H9 (cell line): ENCODE measurements around the gene SIRT7. TPM values are rescaled to one million over a fixed set of nuclear protein-coding genes. Genes with fewer than 3 reads are reported as not detected.
A peak's percentile ranks its signal among the peaks of the same experiment; 100 is the strongest.

Source experiments
- DNase-seq: peaks from one replicate; pipeline ENCODE4 v3.0.0-alpha.2; 2017
- H2AFZ ChIP-seq: one replicate; pipeline ENCODE4 v1.6.1; 2013; ENCODE audit warnings: mild to moderate bottlenecking, low read length, control low read depth, moderate library complexity
- H2AK5ac ChIP-seq: 2 replicates; pipeline ENCODE4 v1.6.1; 2013; ENCODE audit warnings: low read length, control low read depth, mixed read lengths; ENCODE audit not compliant: insufficient read length
- H2BK120ac ChIP-seq: one replicate; pipeline ENCODE4 v1.6.1; 2013; ENCODE audit warnings: low read depth, mild to moderate bottlenecking, low read length, control low read depth, inconsistent platforms; ENCODE audit not compliant: poor library complexity, severe bottlenecking
- H2BK12ac ChIP-seq: 2 replicates; pipeline ENCODE4 v1.6.1; 2013; ENCODE audit warnings: low read length, control low read depth, mixed read lengths, low read depth; ENCODE audit not compliant: insufficient read length
- H2BK15ac ChIP-seq: 2 replicates; pipeline ENCODE4 v1.6.1; 2013; ENCODE audit warnings: low read depth, low read length, control low read depth
- H2BK20ac ChIP-seq: one replicate; pipeline ENCODE4 v1.6.1; 2013; ENCODE audit warnings: low read depth, mild to moderate bottlenecking, low read length, control low read depth, inconsistent platforms; ENCODE audit not compliant: poor library complexity, severe bottlenecking
- H2BK5ac ChIP-seq: 2 replicates; pipeline ENCODE4 v1.6.1; 2013; ENCODE audit warnings: low read length, control low read depth, mixed read lengths; ENCODE audit not compliant: insufficient read length
- H3K14ac ChIP-seq: 2 replicates; pipeline ENCODE4 v1.6.1; 2013; ENCODE audit warnings: low read length, control low read depth; ENCODE audit not compliant: insufficient read depth
- H3K18ac ChIP-seq: 2 replicates; pipeline ENCODE4 v1.6.1; 2013; ENCODE audit warnings: low read depth, mild to moderate bottlenecking, mixed read lengths, low read length, control low read depth; ENCODE audit not compliant: insufficient read length
- H3K23ac ChIP-seq: 2 replicates; pipeline ENCODE4 v1.6.1; 2013; ENCODE audit warnings: low read length, control low read depth, mixed read lengths, low read depth; ENCODE audit not compliant: insufficient read length
- H3K23me2 ChIP-seq: 2 replicates; pipeline ENCODE4 v1.6.1; 2013; ENCODE audit warnings: low read depth, mild to moderate bottlenecking, mixed read lengths, low read length, control low read depth; ENCODE audit not compliant: insufficient read length, poor library complexity, severe bottlenecking
- H3K27ac ChIP-seq: 2 replicates; pipeline ENCODE4 v1.5.1; 2013; ENCODE audit warnings: low read length, control low read depth, mixed read lengths, low read depth; ENCODE audit not compliant: insufficient read length
- H3K27me3 ChIP-seq: 2 replicates; pipeline ENCODE4 v1.6.1; 2013; ENCODE audit warnings: low read length, control low read depth, inconsistent platforms; ENCODE audit not compliant: insufficient read depth
- H3K4ac ChIP-seq: 2 replicates; pipeline ENCODE4 v1.6.1; 2013; ENCODE audit warnings: low read depth, mild to moderate bottlenecking, control low read depth, inconsistent platforms, low read length, moderate library complexity
- H3K4me1 ChIP-seq: 2 replicates; pipeline ENCODE4 v1.6.1; 2013; ENCODE audit warnings: low read length, control low read depth, inconsistent platforms; ENCODE audit not compliant: insufficient read depth
- H3K4me2 ChIP-seq: 2 replicates; pipeline ENCODE4 v1.6.1; 2013; ENCODE audit warnings: low read length, control low read depth, mixed read lengths; ENCODE audit not compliant: insufficient read length, insufficient read depth
- H3K56ac ChIP-seq: 2 replicates; pipeline ENCODE4 v1.6.1; 2013; ENCODE audit warnings: low read depth, mild to moderate bottlenecking, mixed read lengths, low read length, control low read depth; ENCODE audit not compliant: insufficient read length
- H3K79me1 ChIP-seq: 2 replicates; pipeline ENCODE4 v1.6.1; 2013; ENCODE audit warnings: low read depth, mild to moderate bottlenecking, moderate library complexity, low read length, control low read depth, inconsistent platforms; ENCODE audit not compliant: insufficient read depth, poor library complexity, severe bottlenecking
- H3K79me2 ChIP-seq: 2 replicates; pipeline ENCODE4 v1.6.1; 2013; ENCODE audit warnings: low read length, control low read depth, inconsistent platforms; ENCODE audit not compliant: insufficient read depth
- H3K9ac ChIP-seq: 2 replicates; pipeline ENCODE4 v1.6.1; 2013; ENCODE audit warnings: low read length, control low read depth, mixed read lengths; ENCODE audit not compliant: insufficient read length; ENCODE audit errors: extremely low read depth
- H3K9me3 ChIP-seq: one replicate; pipeline ENCODE4 v1.6.1; 2013; ENCODE audit warnings: low read depth, low read length, inconsistent platforms; ENCODE audit not compliant: control insufficient read depth
- H3T11ph ChIP-seq: one replicate; pipeline ENCODE4 v1.6.1; 2013; ENCODE audit warnings: mild to moderate bottlenecking, low read length, control low read depth, inconsistent platforms
- H4K20me1 ChIP-seq: one replicate; pipeline ENCODE4 v1.6.1; 2013; ENCODE audit not compliant: control insufficient read depth, insufficient read length, insufficient read depth
- H4K5ac ChIP-seq: 2 replicates; pipeline ENCODE4 v1.6.1; 2013; ENCODE audit warnings: low read depth, mild to moderate bottlenecking, mixed read lengths, low read length, control low read depth; ENCODE audit not compliant: insufficient read length
- H4K8ac ChIP-seq: replicated peaks from 2 replicates; pipeline ENCODE4 v1.6.1; 2013; ENCODE audit warnings: low read length, control low read depth, mixed read lengths, low read depth; ENCODE audit not compliant: insufficient read length
- H4K91ac ChIP-seq: 2 replicates; pipeline ENCODE4 v1.6.1; 2013; ENCODE audit warnings: low read depth, mild to moderate bottlenecking, moderate library complexity, mixed read lengths, low read length, control low read depth; ENCODE audit not compliant: insufficient read length
- H3K27ac Mint-ChIP-seq, 3 experiments: 2 replicates in 2 of 3; 3 replicates in 1 of 3; pipeline ENCODE4 v1.8.0; 2020 to 2021; ENCODE audit warnings: mixed read lengths in 3 of 3, mild to moderate bottlenecking in 1 of 3, moderate library complexity in 1 of 3
- H3K27me3 Mint-ChIP-seq: 2 replicates; pipeline ENCODE4 v1.8.0; 2021; ENCODE audit warnings: low read depth, mild to moderate bottlenecking, moderate library complexity, mixed read lengths
- H3K36me3 Mint-ChIP-seq, 3 experiments: 2 replicates in 2 of 3; 3 replicates in 1 of 3; pipeline ENCODE4 v1.8.0; 2020 to 2021; ENCODE audit warnings: low read depth in 3 of 3, mixed read lengths in 3 of 3; ENCODE audit not compliant: insufficient read depth in 1 of 3
- H3K4me1 Mint-ChIP-seq, 2 experiments: 2 replicates each; pipeline ENCODE4 v1.8.0; 2020; ENCODE audit warnings: mixed read lengths in 2 of 2
- H3K4me3 Mint-ChIP-seq, 2 experiments: 2 replicates in 1 of 2; 3 replicates in 1 of 2; pipeline ENCODE4 v1.8.0; 2020 to 2021; ENCODE audit warnings: mild to moderate bottlenecking in 2 of 2, mixed read lengths in 2 of 2, moderate library complexity in 1 of 2
- H3K9me3 Mint-ChIP-seq, 2 experiments: 2 replicates in 1 of 2; 3 replicates in 1 of 2; pipeline ENCODE4 v1.8.0; 2020; ENCODE audit warnings: mild to moderate bottlenecking in 2 of 2, mixed read lengths in 2 of 2, moderate library complexity in 1 of 2
- WGBS: extraction: QIAGEN DNeasy Blood & Tissue Kit; methylation state at CpG from one replicate; pipeline ENCODE4 v1.1.7; 2013; ENCODE audit warnings: missing lambda C conversion rate, low lambda C conversion rate, mixed read lengths; ENCODE audit not compliant: insufficient read length; ENCODE audit errors: extremely low coverage; 5-methylcytosine and 5-hydroxymethylcytosine counted together
- total RNA-seq: library from RNA; stranded (reverse); gene quantifications from 2 replicates; pipeline ENCODE4 v1.2.1, GENCODE V29; 2021
- TF ChIP-seq, protein P1 (sequence below): fragments of 200-600 bp; sonication (generic); conservative IDR thresholded peaks from 3 replicates; pipeline ENCODE4 v1.8.0; 2021; ENCODE audit warnings: antibody characterized with exemption, mild to moderate bottlenecking

Gene SIRT7
- total RNA-seq, 1 experiment from 2014 or later, result 29.7 TPM

DNA sequence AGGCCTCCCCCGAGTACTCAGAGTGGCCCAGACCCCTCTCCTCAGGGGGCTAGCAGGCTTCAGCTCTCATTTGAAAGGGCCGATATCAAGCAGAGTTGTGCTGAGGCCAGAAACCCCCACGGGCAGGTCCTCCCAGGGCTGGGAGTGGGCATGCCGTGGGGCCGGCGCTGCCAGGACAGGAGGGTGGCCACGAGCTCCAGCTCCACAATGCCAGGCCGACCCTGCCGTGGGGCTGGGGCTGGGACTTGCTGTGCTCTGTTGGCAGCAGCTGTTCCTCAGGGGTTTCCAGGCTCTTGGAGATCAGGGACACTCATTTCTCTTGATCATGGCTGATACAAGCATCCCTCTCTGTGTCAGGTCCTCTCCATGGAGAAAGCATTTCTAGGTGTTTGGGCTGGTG lies 19.1 kb downstream of the SIRT7 start:
- Histone ChIP-seq H4K20me1 (no peaks in the 10 kb centered on the region), H3K23me2 (peaks cover 11% of the 10 kb centered on the region), H3K4ac (no peak overlapping the region), H3K14ac (no peak overlapping the region; the same call in 1 of the 2 replicates), H3K79me2 (no peaks in the 10 kb centered on the region), H3K9ac (no peak overlapping the region), H3K27me3 (no peaks in the 10 kb centered on the region; the same call in 1 of the 2 replicates), H3K27ac (no peak overlapping the region), H3K9me3 (no peaks in the 10 kb centered on the region), H3T11ph (no peak overlapping the region), H3K23ac (no peak overlapping the region), H4K8ac (no peak overlapping the region), H2BK15ac (no peak overlapping the region), H3K4me2 (no peak overlapping the region), H2BK120ac (no peak overlapping the region), H2BK12ac (no peak overlapping the region), H3K56ac (no peak overlapping the region), H2BK20ac (no peak overlapping the region), H2AK5ac (no peak overlapping the region), H3K18ac (no peak overlapping the region), H2AFZ (no peak overlapping the region), H4K5ac (no peak overlapping the region), H2BK5ac (no peak overlapping the region), H3K79me1 (no peaks in the 10 kb centered on the region), H3K4me1 (no peaks in the 10 kb centered on the region), H4K91ac (no peak overlapping the region)
- peak; percentile 29 for DNase-seq
- H3K27me3 Mint-ChIP-seq, result peaks cover 11% of the 10 kb centered on the region
- no peaks in the 10 kb centered on the region for H3K9me3 Mint-ChIP-seq
- H3K4me1 Mint-ChIP-seq, result peaks cover 0 to 3% of the 10 kb centered on the region in 2 experiments; a peak in 2 of 4 replicates
- H3K27ac Mint-ChIP-seq, result no peak overlapping the region
- no CpG with 5 or more reads among the region's 9 CpGs for WGBS
- no peak overlapping the region for H3K4me3 Mint-ChIP-seq
- TF ChIP-seq, protein P1, sequence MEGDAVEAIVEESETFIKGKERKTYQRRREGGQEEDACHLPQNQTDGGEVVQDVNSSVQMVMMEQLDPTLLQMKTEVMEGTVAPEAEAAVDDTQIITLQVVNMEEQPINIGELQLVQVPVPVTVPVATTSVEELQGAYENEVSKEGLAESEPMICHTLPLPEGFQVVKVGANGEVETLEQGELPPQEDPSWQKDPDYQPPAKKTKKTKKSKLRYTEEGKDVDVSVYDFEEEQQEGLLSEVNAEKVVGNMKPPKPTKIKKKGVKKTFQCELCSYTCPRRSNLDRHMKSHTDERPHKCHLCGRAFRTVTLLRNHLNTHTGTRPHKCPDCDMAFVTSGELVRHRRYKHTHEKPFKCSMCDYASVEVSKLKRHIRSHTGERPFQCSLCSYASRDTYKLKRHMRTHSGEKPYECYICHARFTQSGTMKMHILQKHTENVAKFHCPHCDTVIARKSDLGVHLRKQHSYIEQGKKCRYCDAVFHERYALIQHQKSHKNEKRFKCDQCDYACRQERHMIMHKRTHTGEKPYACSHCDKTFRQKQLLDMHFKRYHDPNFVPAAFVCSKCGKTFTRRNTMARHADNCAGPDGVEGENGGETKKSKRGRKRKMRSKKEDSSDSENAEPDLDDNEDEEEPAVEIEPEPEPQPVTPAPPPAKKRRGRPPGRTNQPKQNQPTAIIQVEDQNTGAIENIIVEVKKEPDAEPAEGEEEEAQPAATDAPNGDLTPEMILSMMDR, result no peak
- H3K36me3 Mint-ChIP-seq, result peaks cover 16 to 48% (median 39%) of the 10 kb centered on the region in 3 experiments; a peak in 6 of 7 replicates
